ENCODE results near the gene PPOX. TPM values are rescaled to one million over a fixed set of nuclear protein-coding genes. Genes with fewer than 3 reads are reported as not detected.

Gene PPOX
- total RNA-seq, 1 experiment from 2014 or later = 24.2 TPM

DNA sequence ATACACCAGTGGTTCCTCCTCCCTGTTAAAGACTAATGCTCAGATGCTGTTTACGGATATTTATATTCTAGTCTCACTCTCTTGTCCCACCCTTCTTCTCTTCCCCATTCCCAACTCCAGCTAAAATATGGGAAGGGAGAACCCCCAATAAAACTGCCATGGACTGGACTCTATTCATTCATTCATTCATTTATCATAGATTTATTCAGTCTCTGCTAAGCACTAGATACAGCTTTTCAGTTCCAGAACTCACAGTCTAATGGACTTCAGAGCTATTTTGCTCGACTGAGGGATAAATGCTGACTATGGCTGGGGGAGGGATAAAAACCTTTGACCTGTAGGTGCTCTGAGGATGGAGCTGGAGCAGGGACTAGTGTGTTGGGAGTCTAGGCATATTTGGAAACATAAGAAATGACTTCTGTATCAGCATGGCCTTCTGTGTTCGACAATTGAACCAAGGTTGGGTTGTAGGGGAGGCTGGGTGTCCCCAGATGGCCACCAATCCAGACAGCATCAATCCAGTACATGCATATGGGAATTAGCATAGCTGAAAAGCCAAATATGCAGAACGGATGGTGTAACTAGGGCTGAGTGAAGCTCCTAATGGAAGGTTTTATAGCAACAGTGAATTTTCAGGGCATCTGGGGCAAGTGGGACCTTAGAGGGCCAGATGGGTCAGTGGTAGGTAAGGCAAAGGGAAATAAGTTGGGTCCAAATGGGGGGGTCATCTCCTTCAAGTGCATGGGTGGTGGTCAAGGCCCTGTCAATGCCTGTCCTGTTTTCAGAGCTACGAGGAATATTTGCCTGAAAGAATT, 53.1 kb downstream of the PPOX start:
- ATAC-seq (no peak), DNase-seq (ENCODE audit: low read depth, low spot score) (no peak)
- CTCF ChIA-PET = no interaction called here
- intact Hi-C loops (cut with micrococcal nuclease) = no loop called here
- Histone ChIP-seq H4K20me1 (ENCODE audit: insufficient read depth) (no peaks in the 10 kb centered on the region), H3K4me2 (ENCODE audit: low read length) (no peak overlapping the region), H3K79me2 (ENCODE audit: insufficient read depth, low read length) (no peaks in the 10 kb centered on the region), H3K4me3 (replicated peaks in 1 of 2; ENCODE audit: low read depth in 1 of 2, low read length in 2 of 2) (no peak overlapping the region), H3K9me2 (ENCODE audit: insufficient read depth) (0 out of 2 replicates have a peak, but pooled peaks cover 3% of the 10 kb centered on the region), H3K4me1 (ENCODE audit: control insufficient read depth in 1 of 2, insufficient read depth in 2 of 2, low read length in 2 of 2) (no peaks in the 10 kb centered on the region), H3K9me3 (ENCODE audit: control insufficient read depth in 1 of 2, insufficient read depth in 1 of 2, low read depth in 1 of 2, low read length in 2 of 2) (no peaks in the 10 kb centered on the region), H3K27ac (ENCODE audit: low read depth, low read length) (no peak overlapping the region), H3K9ac (ENCODE audit: low read length) (no peak overlapping the region), H3K36me3 (ENCODE audit: control insufficient read depth in 1 of 2, insufficient read depth in 2 of 2, low read length in 2 of 2) (peaks cover 2 to 4% of the 10 kb centered on the region in 2 experiments; a peak in 2 of 4 replicates), H2AFZ (ENCODE audit: low read depth, low read length, poor library complexity, severe bottlenecking) (no peak overlapping the region), H3K27me3 (ENCODE audit: insufficient read depth, low read length) (no peaks in the 10 kb centered on the region)
- TF ChIP-seq CBX3 (IDR thresholded peaks at IDR 0.05; ENCODE audit: low read depth) = no peak
- TF ChIP-seq TCF7L2 (IDR thresholded peaks at IDR 0.05; ENCODE audit: borderline replicate concordance, extremely low read depth, insufficient read depth, insufficient read length) = no peak
- no peak for TF ChIP-seq EZH2 (IDR thresholded peaks at IDR 0.05)
- no peak for TF ChIP-seq RAD21 (IDR thresholded peaks at IDR 0.05; ENCODE audit: low read depth)
- TF ChIP-seq, protein P1, sequence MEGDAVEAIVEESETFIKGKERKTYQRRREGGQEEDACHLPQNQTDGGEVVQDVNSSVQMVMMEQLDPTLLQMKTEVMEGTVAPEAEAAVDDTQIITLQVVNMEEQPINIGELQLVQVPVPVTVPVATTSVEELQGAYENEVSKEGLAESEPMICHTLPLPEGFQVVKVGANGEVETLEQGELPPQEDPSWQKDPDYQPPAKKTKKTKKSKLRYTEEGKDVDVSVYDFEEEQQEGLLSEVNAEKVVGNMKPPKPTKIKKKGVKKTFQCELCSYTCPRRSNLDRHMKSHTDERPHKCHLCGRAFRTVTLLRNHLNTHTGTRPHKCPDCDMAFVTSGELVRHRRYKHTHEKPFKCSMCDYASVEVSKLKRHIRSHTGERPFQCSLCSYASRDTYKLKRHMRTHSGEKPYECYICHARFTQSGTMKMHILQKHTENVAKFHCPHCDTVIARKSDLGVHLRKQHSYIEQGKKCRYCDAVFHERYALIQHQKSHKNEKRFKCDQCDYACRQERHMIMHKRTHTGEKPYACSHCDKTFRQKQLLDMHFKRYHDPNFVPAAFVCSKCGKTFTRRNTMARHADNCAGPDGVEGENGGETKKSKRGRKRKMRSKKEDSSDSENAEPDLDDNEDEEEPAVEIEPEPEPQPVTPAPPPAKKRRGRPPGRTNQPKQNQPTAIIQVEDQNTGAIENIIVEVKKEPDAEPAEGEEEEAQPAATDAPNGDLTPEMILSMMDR (IDR thresholded peaks at IDR 0.05 in 2 of 3, conservative IDR thresholded peaks at IDR 0.05 in 1 of 3; ENCODE audit: borderline replicate concordance in 1 of 3, insufficient read depth in 1 of 3, low read depth in 2 of 3, low read length in 2 of 3) = no peak
- TF ChIP-seq EGR1 (IDR thresholded peaks at IDR 0.05; ENCODE audit: low read depth) = no peak
- TF ChIP-seq POLR2A (IDR thresholded peaks at IDR 0.05; ENCODE audit: borderline replicate concordance, extremely low read depth, insufficient read depth, insufficient read length) = no peak
- TF ChIP-seq, protein P2, sequence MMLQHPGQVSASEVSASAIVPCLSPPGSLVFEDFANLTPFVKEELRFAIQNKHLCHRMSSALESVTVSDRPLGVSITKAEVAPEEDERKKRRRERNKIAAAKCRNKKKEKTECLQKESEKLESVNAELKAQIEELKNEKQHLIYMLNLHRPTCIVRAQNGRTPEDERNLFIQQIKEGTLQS (IDR thresholded peaks at IDR 0.05) = no peak
- TF ChIP-seq FOSL1 (IDR thresholded peaks at IDR 0.05; ENCODE audit: low read depth) = no peak
- TF ChIP-seq EZH2phosphoT487 (IDR thresholded peaks at IDR 0.05; ENCODE audit: borderline replicate concordance) = no peak
- no peak for TF ChIP-seq CEBPB (IDR thresholded peaks at IDR 0.05; ENCODE audit: low read depth)
- no peak for TF ChIP-seq POLR2AphosphoS5 (IDR thresholded peaks at IDR 0.05; ENCODE audit: low read depth, low read length)
- no peak for TF ChIP-seq JUND (IDR thresholded peaks at IDR 0.05)
- TF ChIP-seq ZFX (IDR thresholded peaks at IDR 0.05) = no peak
- RAD21 ChIA-PET (ENCODE audit: low non-redundant PET in 1 of 2, low total read pairs in 2 of 2, uncharacterized antibody in 2 of 2, unreplicated experiment in 2 of 2) = no interaction called here
- BruUV-seq (replicated peaks) = no TSS peak
- POLR2A ChIA-PET = no interaction called here
